GM21723 (cell line): ENCODE measurements around the gene HHAT.
A peak's percentile ranks its signal among the peaks of the same experiment; 100 is the strongest.

Source experiments
- ATAC-seq: cut with Tn5 transposase; IDR thresholded peaks from one replicate; pipeline ENCODE4 v1.9.1; 2021; ENCODE audit warnings: mild to moderate bottlenecking, moderate library complexity; ENCODE audit not compliant: unreplicated experiment

The HHAT gene

GRCh38 chr1:210313046-210313595 is 15.6 kb upstream of the HHAT start:
- no peak for ATAC-seq

GRCh38 chr1:210313921-210314320 is 14.8 kb upstream of the HHAT start:
- ATAC-seq, result no peak

DNA sequence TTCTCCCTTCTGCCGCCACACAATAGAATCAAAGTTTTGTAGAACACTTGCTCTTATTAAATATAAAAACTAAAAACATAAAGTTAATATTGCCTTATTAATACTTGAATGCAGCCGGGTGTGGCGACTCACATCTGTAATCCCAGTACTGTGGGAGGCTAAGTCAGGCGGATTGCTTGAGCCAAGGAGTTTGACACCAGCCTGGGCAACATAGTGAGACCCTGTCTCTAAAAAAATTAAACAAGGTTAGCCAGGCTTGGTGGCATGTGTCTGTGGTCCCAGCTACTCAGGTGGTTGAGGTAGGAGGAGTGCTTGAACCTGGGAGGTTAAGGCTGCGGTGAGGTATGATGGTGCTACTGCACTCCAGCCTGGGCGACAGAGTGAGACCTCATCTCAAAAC is 13.2 kb upstream of the HHAT start:
- no peak for ATAC-seq

GRCh38 chr1:210321131-210321530 is 7.6 kb upstream of the HHAT start:
- no peak for ATAC-seq

- ATAC-seq, result no peak
Observed at GRCh38 chr1:210321552-210321951, 7.2 kb upstream of the HHAT start.

DNA sequence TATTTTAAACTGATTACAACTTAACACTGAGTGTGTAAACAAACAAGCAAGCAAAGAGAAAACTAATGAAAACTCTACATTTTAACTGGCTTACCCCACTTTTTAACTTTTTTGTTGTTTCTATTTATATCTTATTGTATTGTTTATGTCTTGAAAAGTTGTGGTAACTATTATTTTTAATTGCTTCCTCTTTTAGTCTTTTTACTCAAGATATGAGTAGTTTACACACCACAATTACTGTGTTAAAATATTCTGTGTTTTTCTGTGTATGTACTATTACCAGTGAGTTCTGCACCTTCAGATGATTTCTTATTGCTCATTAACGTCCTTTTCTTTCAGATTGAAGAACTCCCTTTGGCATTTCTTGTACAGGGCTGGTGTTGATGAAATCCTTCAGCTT is 4.7 kb upstream of the HHAT start:
- peak; percentile 31 for ATAC-seq

DNA sequence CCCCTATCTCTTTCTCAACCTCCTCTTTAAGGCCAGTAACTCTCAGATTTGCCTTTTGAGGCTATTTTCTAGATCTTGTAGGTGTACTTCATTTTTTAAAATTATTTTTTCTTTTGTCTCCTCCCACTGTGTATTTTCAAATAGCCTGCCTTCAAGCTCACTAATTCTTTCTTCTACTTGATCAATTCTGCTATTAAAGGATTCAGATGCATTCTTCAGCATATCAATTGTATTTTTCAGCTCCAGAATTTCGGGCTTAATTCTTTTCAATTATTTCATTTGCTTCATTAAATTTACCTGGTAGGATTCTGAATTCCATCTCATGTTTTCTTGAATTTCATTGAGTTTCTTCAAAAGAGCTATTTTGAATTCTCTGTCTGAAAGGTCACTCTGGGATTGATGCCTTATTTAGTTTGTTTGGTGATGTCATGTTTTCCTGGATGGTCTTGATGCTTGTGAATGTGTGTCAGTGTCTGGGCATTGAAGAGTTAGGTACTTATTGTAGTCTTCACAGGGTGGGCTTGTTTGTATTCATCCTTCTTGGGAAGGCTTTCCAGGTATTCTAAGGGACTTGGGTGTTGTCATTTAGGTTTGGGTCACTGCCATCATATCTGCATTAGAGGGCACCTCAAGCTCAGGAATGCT is 3.6 kb upstream of the HHAT start:
- ATAC-seq, result no peak

- ATAC-seq, result peak; percentile 0
Observed at GRCh38 chr1:210328032-210328745, 513 bp upstream of the HHAT start.

DNA sequence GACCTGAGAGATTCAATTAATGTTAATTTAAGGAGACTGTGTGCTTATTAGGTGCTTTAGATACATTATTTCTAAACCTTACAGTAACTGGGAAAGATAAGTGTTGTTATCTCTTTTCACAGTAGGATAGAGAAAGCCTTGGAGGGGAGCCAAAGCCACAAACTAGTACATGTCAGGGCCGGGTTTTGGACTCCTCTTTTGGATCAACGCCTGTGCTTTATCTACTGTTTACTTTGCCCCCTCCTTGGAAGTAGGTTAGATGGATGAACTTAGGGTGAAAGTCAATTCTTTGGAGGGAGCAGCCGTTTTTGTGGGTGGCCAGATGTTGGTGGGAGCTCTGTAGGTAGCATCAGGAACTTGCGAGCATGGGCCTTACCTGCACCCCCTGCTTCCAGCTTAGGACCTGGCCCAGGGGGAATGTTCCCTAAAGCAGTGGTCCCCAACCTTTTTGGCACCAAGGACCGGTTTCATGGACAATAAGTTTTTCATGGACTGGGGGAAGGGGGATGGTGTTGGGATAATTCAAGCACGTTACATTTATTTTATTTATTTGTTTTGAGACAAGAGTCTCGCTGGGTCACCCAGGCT is 1.7 kb downstream of the HHAT start:
- ATAC-seq, result no peak

DNA sequence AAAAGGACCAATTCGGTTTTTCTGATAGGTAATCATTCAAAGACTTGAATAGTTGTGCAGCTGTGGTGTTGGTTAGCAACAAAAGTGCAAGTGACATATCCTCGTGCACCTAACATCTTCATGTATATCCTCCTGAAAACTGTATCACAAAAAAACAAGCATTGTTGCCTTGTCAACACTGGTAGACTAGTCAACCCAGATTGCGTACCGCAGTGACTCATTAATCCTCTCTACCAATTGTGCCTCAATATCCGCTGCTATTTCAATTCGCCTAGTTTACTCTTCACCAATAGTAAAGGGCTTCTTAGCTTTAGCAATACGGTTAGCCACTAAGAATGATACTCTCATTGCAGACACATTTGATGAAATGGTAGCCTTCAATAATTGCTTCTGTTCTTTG is 3.5 kb downstream of the HHAT start:
- no peak for ATAC-seq

- peak; percentile 80 for ATAC-seq
Observed at GRCh38 chr1:210332719-210333398, 4.2 kb downstream of the HHAT start.

- ATAC-seq, result no peak
Observed at GRCh38 chr1:210335001-210335400, 6.3 kb downstream of the HHAT start.

- no peak for ATAC-seq
Observed at GRCh38 chr1:210336362-210336761, 7.7 kb downstream of the HHAT start.

DNA sequence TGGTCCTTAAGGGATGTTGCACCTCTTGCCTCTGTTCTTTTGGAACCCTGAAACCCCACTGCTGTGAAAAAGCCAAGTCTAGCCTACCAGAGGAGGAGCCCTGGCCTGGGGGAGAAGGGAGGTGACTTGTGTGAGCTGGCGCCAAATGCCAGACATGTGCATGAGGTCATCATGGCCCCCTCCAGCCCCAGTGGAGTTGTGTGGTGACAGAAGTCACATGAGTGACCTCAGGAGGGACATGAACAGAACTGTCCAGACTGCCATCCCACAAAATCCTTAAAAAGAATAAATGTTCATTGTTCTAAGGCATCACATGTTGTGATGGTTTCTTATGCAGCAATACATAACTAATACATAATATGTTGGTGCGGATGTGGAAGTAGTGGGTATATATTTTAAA is 10.8 kb downstream of the HHAT start:
- ATAC-seq, result no peak

DNA sequence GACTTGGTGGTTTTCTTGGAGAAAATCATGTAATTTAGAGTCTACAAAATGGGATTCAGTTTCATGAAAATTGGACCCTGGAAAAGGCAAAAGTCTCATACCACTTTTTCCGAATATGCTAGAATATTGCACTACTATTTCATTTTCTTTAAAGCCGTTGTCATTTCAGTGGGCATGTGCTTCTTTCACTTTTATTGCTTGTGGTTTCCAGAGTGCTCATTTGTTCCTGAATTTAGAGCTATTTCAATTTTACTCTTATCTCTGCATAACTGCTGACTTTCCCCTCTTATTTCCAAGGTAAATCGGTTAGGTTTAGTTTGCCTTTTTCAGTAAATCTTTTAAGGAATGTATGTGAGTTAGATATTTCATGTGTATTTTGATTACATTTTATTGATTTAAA is 11.6 kb downstream of the HHAT start:
- peak; percentile 40 for ATAC-seq

DNA sequence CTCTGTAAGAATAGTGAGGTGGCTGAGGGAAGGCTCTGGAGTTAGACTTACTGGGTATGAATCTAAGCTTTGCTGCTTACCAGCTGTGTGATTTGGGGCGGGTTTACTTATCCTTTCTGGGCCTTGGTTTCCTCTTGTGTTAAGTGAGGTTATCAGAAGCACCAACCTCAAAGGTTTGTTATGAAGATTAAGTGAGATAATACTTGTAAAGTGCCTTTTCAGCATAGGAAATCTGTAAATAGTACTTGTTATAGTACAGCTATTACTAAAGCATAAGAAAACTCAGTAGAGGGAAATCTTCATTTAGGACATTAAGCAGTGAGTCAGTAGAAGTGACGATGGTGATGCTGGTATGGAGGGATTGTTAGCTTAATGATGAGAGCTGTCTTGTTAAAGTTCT is 12.1 kb downstream of the HHAT start:
- no peak for ATAC-seq

- ATAC-seq, result peak; percentile 52
Observed at GRCh38 chr1:210342986-210343780, 14.5 kb downstream of the HHAT start.

GRCh38 chr1:210344706-210345105 is 16.0 kb downstream of the HHAT start:
- ATAC-seq, result no peak

DNA sequence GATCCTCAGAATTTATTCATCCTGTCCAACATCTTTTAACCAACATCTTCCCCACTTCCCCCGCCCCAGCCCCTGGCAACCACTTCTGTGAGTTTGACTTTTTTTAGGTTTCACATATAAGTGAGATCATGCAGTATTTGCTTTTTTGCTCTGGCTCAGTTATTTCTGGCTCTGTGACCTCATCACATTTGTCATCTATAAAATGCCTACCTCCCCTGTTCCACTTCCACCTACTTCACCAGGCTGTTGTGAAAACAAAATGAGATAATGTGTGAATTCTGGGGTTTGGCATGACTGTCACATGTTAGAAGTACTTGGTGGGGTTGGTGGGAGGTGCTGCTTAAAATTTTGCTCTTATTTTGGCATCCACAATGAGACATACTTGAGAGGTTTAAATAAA is 18.4 kb downstream of the HHAT start:
- no peak for ATAC-seq

- no peak for ATAC-seq
Observed at GRCh38 chr1:210351496-210351895, 22.8 kb downstream of the HHAT start.

GRCh38 chr1:210352575-210352974 is 23.9 kb downstream of the HHAT start:
- ATAC-seq, result no peak
